SK-N-SH (cell line): ENCODE results near the gene YBX1. TPM values are rescaled to one million over a fixed set of nuclear protein-coding genes. Genes with fewer than 3 reads are reported as not detected.

Experiments used
- CTCF ChIA-PET: fragments of 300-600, 350-600 bp; formaldehyde crosslinking; extraction: SDS; loops from one replicate; lab custom pipeline; 2021; lab: Yijun Ruan, JAX
- POLR2A ChIA-PET: fragments of 350-600 bp; sonication (Branson Sonifier 250); formaldehyde crosslinking; extraction: SDS; loops from one replicate; lab custom pipeline; 2020; ENCODE audit warnings: antibody characterized with exemption, inconsistent platforms; lab: Yijun Ruan, JAX
- DNase-seq: peaks from one replicate; pipeline ENCODE4 v3.0.0; 2012
- H2AFZ ChIP-seq: fragments of 200-600 bp; sonication (generic); 2 replicates; pipeline ENCODE4 v1.8.1; 2016; ENCODE audit warnings: antibody characterized with exemption, mild to moderate bottlenecking, low read depth
- H3F3A ChIP-seq: fragments of 200-600 bp; sonication (generic); replicated peaks from 2 replicates; pipeline ENCODE3; 2016; ENCODE audit warnings: antibody characterized with exemption, mild to moderate bottlenecking; ENCODE audit not compliant: insufficient read depth
- H3K27ac ChIP-seq, 2 experiments: fragments of 200-500 bp in 1 of 2; fragments of 200-600 bp in 1 of 2; sonication (Bioruptor generic) in 1 of 2; sonication (generic), shearing (Covaris generic) in 1 of 2; 2 replicates each; pipeline versions ENCODE4 v1.5.1 to v1.6.1; 2014 to 2016; ENCODE audit warnings: low read depth in 2 of 2, inconsistent platforms in 1 of 2, low read length in 1 of 2, mild to moderate bottlenecking in 1 of 2, mixed read lengths in 1 of 2
- H3K27me3 ChIP-seq: fragments of 200-600 bp; sonication (generic), shearing (Covaris generic); 2 replicates; pipeline ENCODE4 v1.6.1; 2016; ENCODE audit warnings: mixed run types; ENCODE audit not compliant: insufficient read depth
- H3K36me3 ChIP-seq, 2 experiments: fragments of 200-500 bp in 1 of 2; fragments of 200-600 bp in 1 of 2; sonication (Bioruptor generic) in 1 of 2; sonication (generic) in 1 of 2; replicated peaks in 1 of 2; 2 replicates each; pipeline versions ENCODE3 to v1.5.1; 2014 to 2016; ENCODE audit warnings: low read length in 1 of 2, mild to moderate bottlenecking in 1 of 2; ENCODE audit not compliant: insufficient read depth in 2 of 2, control insufficient read depth in 1 of 2
- H3K4me1 ChIP-seq, 2 experiments: fragments of 200-500 bp in 1 of 2; fragments of 200-600 bp in 1 of 2; sonication (Bioruptor generic) in 1 of 2; sonication (generic), shearing (Covaris generic) in 1 of 2; 2 replicates each; pipeline versions ENCODE4 v1.5.1 to v1.6.1; 2014 to 2016; ENCODE audit warnings: low read depth in 1 of 2, low read length in 1 of 2, mixed run types in 1 of 2; ENCODE audit not compliant: insufficient read depth in 2 of 2, control insufficient read depth in 1 of 2
- H3K4me2 ChIP-seq: fragments of 200-600 bp; sonication (generic), shearing (Covaris generic); 2 replicates; pipeline ENCODE4 v1.6.1; 2017; ENCODE audit warnings: mixed run types
- H3K4me3 ChIP-seq, 2 experiments: fragments of 200-500 bp in 1 of 2; fragments of 200-600 bp in 1 of 2; sonication (Bioruptor generic) in 1 of 2; sonication (generic), shearing (Covaris generic) in 1 of 2; 2 replicates each; pipeline versions ENCODE4 v1.5.1 to v1.8.1; 2014 to 2016; ENCODE audit warnings: low read depth in 2 of 2, inconsistent platforms in 1 of 2, low read length in 1 of 2, mild to moderate bottlenecking in 1 of 2, mixed read lengths in 1 of 2, moderate library complexity in 1 of 2
- H3K79me2 ChIP-seq: fragments of 200-600 bp; sonication (generic); 2 replicates; pipeline ENCODE4 v1.8.1; 2017; ENCODE audit warnings: mild to moderate bottlenecking; ENCODE audit not compliant: insufficient read depth
- H3K9ac ChIP-seq: fragments of 200-600 bp; sonication (generic); 2 replicates; pipeline ENCODE4 v1.6.1; 2017; ENCODE audit warnings: mixed run types
- H3K9me2 ChIP-seq: fragments of 200-600 bp; sonication (generic); 2 replicates; pipeline ENCODE4 v1.6.1; 2017; ENCODE audit warnings: mixed run types
- H3K9me3 ChIP-seq: fragments of 200-600 bp; sonication (generic); 2 replicates; pipeline ENCODE4 v1.6.1; 2017; ENCODE audit warnings: mixed run types, mild to moderate bottlenecking, moderate library complexity
- H4K20me1 ChIP-seq: fragments of 200-600 bp; sonication (generic); 2 replicates; pipeline ENCODE4 v1.6.1; 2017; ENCODE audit warnings: mild to moderate bottlenecking, mixed run types; ENCODE audit not compliant: insufficient read depth
- CHD2 ChIP-seq: fragments of 150-350 bp; IDR thresholded peaks from 2 replicates; pipeline ENCODE4 v1.6.1; 2018; ENCODE audit warnings: low read length; ENCODE audit not compliant: partially characterized antibody
- ELF1 ChIP-seq: IDR thresholded peaks from 2 replicates; pipeline ENCODE4 v1.4.0; 2012
- EP300 ChIP-seq, 2 experiments: IDR thresholded peaks; 2 replicates each; pipeline versions ENCODE4 v1.4.0 to v1.6.1; 2012; ENCODE audit warnings: borderline replicate concordance in 1 of 2, low read depth in 1 of 2, low read length in 1 of 2
- FOSL2 ChIP-seq: IDR thresholded peaks from 2 replicates; pipeline ENCODE4 v1.4.0; 2012; ENCODE audit warnings: low read depth, mild to moderate bottlenecking, moderate library complexity, borderline replicate concordance
- FOXJ3 ChIP-seq: sonication (generic); formaldehyde crosslinking; IDR thresholded peaks from 2 replicates; pipeline ENCODE4 v1.5.1; 2020; ENCODE audit warnings: mild to moderate bottlenecking, missing genetic modification reagents
- FOXM1 ChIP-seq: IDR thresholded peaks from 2 replicates; pipeline ENCODE4 v1.4.0; 2012; ENCODE audit warnings: low read depth, mild to moderate bottlenecking
- GATA2 ChIP-seq: sonication (generic); formaldehyde crosslinking; IDR thresholded peaks from 2 replicates; pipeline ENCODE4 v1.5.0; 2020; ENCODE audit warnings: mild to moderate bottlenecking, missing genetic modification reagents
- JUND ChIP-seq: IDR thresholded peaks from 2 replicates; pipeline ENCODE4 v1.4.0; 2012
- MEF2A ChIP-seq: IDR thresholded peaks from 2 replicates; pipeline ENCODE4 v1.4.0; 2012; ENCODE audit warnings: low read depth, borderline replicate concordance
- NFIC ChIP-seq: IDR thresholded peaks from 2 replicates; pipeline ENCODE4 v1.4.0; 2012; ENCODE audit warnings: borderline replicate concordance
- NRF1 ChIP-seq: IDR thresholded peaks from 2 replicates; pipeline ENCODE4 v1.6.1; 2012; ENCODE audit warnings: low read depth, mild to moderate bottlenecking, low read length
- RCOR1 ChIP-seq: fragments of 150-350 bp; IDR thresholded peaks from 2 replicates; pipeline ENCODE4 v1.6.1; 2017; ENCODE audit warnings: antibody characterized with exemption, low read length
- SMC3 ChIP-seq: IDR thresholded peaks from 2 replicates; pipeline ENCODE4 v1.6.1; 2012; ENCODE audit warnings: low read depth, low read length, improper control_type of control experiment
- TAF1 ChIP-seq: IDR thresholded peaks from 2 replicates; pipeline ENCODE4 v1.6.1; 2012; ENCODE audit warnings: low read depth, mild to moderate bottlenecking, low read length, moderate library complexity, borderline replicate concordance
- TCF12 ChIP-seq: IDR thresholded peaks from 2 replicates; pipeline ENCODE4 v1.4.0; 2012
- WGBS: methylation state at CpG from one replicate; pipeline ENCODE4 v1.1.6; 2017; ENCODE audit warnings: low lambda C conversion rate; 5-methylcytosine and 5-hydroxymethylcytosine counted together
- polyA plus RNA-seq, 3 experiments: library from polyadenylated mRNA; depleted of rRNA; stranded (reverse); fragments of >200 nt; gene quantifications; 2 replicates each; pipeline ENCODE4 v1.2.3, GENCODE V29; 2012
- TF ChIP-seq, protein P1 (sequence below): IDR thresholded peaks from 2 replicates; pipeline ENCODE4 v1.4.0; 2012; ENCODE audit warnings: low read depth, borderline replicate concordance
- TF ChIP-seq, protein P2 (sequence below): fragments of 150-350 bp; IDR thresholded peaks from 2 replicates; pipeline ENCODE4 v1.6.1; 2016; ENCODE audit warnings: mild to moderate bottlenecking, low read depth, low read length
- TF ChIP-seq, protein P3 (sequence below): fragments of 200-600 bp; sonication (generic); IDR thresholded peaks from 2 replicates; pipeline ENCODE4 v1.6.1; 2017; ENCODE audit warnings: antibody characterized with exemption, mild to moderate bottlenecking, moderate library complexity

Gene YBX1
- polyA plus RNA-seq, 1 of the 3 experiments (the other 2 are of a cell fraction), result 592 TPM

DNA sequence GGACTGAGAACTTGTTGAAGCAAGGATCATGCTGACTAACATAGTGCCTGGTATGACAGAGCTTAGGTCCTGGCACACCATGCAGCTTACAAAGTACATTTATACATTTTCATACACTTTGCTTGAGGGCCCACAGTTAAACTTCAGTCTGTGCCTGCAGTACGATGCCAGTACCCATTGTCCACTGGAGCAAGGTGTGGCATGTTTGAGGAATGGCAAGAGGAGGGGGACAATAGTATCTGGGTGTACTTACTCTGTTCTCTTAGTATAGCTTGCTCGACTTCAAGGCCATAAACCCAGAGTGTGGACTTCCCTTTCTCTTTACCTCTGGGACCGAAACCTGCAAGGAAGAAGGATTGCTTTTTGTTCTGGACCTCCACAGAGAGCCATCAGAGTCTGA is 6.8 kb upstream of the YBX1 start:
- Histone ChIP-seq H3K4me1 (peaks cover 0 to 2% of the 10 kb centered on the region in 2 experiments; a peak in 2 of 4 replicates), H3K27me3 (no peaks in the 10 kb centered on the region), H3K4me2 (no peak overlapping the region), H3K9me3 (no peaks in the 10 kb centered on the region), H3K9me2 (no peaks in the 10 kb centered on the region), H3K36me3 (peaks cover 6 to 19% of the 10 kb centered on the region in 2 experiments), H3K9ac (no peak overlapping the region), H2AFZ (no peak overlapping the region), H3K27ac (no peak overlapping the region), H3K79me2 (no peaks in the 10 kb centered on the region), H3F3A (no peaks in the 10 kb centered on the region), H3K4me3 (no peak overlapping the region), H4K20me1 (no peaks in the 10 kb centered on the region)
- no peak for DNase-seq
- no peak for TF ChIP-seq FOXM1
- TF ChIP-seq NFIC, result no peak
- no peak for TF ChIP-seq ELF1
- TF ChIP-seq TAF1, result no peak
- TF ChIP-seq, protein P1, sequence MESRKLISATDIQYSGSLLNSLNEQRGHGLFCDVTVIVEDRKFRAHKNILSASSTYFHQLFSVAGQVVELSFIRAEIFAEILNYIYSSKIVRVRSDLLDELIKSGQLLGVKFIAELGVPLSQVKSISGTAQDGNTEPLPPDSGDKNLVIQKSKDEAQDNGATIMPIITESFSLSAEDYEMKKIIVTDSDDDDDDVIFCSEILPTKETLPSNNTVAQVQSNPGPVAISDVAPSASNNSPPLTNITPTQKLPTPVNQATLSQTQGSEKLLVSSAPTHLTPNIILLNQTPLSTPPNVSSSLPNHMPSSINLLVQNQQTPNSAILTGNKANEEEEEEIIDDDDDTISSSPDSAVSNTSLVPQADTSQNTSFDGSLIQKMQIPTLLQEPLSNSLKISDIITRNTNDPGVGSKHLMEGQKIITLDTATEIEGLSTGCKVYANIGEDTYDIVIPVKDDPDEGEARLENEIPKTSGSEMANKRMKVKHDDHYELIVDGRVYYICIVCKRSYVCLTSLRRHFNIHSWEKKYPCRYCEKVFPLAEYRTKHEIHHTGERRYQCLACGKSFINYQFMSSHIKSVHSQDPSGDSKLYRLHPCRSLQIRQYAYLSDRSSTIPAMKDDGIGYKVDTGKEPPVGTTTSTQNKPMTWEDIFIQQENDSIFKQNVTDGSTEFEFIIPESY, result no peak
- TF ChIP-seq CHD2, result no peak
- TF ChIP-seq, protein P2, sequence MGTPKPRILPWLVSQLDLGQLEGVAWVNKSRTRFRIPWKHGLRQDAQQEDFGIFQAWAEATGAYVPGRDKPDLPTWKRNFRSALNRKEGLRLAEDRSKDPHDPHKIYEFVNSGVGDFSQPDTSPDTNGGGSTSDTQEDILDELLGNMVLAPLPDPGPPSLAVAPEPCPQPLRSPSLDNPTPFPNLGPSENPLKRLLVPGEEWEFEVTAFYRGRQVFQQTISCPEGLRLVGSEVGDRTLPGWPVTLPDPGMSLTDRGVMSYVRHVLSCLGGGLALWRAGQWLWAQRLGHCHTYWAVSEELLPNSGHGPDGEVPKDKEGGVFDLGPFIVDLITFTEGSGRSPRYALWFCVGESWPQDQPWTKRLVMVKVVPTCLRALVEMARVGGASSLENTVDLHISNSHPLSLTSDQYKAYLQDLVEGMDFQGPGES, result no peak
- TF ChIP-seq MEF2A, result no peak
- TF ChIP-seq FOXJ3 (CRISPR knock-in tag), result no peak
- TF ChIP-seq EP300 (IDR thresholded peaks at IDR 0.05; ENCODE audit: borderline replicate concordance in 1 of 2, low read depth in 1 of 2, low read length in 1 of 2), result no peak
- no peak for TF ChIP-seq SMC3
- no peak for TF ChIP-seq JUND
- TF ChIP-seq, protein P3, sequence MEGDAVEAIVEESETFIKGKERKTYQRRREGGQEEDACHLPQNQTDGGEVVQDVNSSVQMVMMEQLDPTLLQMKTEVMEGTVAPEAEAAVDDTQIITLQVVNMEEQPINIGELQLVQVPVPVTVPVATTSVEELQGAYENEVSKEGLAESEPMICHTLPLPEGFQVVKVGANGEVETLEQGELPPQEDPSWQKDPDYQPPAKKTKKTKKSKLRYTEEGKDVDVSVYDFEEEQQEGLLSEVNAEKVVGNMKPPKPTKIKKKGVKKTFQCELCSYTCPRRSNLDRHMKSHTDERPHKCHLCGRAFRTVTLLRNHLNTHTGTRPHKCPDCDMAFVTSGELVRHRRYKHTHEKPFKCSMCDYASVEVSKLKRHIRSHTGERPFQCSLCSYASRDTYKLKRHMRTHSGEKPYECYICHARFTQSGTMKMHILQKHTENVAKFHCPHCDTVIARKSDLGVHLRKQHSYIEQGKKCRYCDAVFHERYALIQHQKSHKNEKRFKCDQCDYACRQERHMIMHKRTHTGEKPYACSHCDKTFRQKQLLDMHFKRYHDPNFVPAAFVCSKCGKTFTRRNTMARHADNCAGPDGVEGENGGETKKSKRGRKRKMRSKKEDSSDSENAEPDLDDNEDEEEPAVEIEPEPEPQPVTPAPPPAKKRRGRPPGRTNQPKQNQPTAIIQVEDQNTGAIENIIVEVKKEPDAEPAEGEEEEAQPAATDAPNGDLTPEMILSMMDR, result no peak
- TF ChIP-seq RCOR1, result no peak
- no peak for TF ChIP-seq FOSL2
- no peak for TF ChIP-seq TCF12
- no peak for TF ChIP-seq NRF1
- no peak for TF ChIP-seq GATA2 (CRISPR knock-in tag)
- POLR2A ChIA-PET, result no interaction called here
- WGBS, result 96% methylated on average over 3 of the region's 3 CpGs
- CTCF ChIA-PET, result interaction anchor here (1.5 to 2.8 kb wide), 2 partner anchors 17 to 72 kb away, joined by 5 to 10 read pairs; partner anchors contain the start of gene PPIH
